DLD1 (cell line): ENCODE results near the gene NPHP4.
"Not testable (repeated sequence)": the region's sequence is repeated elsewhere in the genome, so short reads cannot be mapped to it uniquely, and the experiment has no call there.

ENCODE experiments used
- in situ Hi-C: cut with HindIII; loops from 2 replicates; pipeline ENCODE4 v1.10.0; 2017; ENCODE audit warnings: low sequenced_read_pairs

Gene NPHP4

DNA sequence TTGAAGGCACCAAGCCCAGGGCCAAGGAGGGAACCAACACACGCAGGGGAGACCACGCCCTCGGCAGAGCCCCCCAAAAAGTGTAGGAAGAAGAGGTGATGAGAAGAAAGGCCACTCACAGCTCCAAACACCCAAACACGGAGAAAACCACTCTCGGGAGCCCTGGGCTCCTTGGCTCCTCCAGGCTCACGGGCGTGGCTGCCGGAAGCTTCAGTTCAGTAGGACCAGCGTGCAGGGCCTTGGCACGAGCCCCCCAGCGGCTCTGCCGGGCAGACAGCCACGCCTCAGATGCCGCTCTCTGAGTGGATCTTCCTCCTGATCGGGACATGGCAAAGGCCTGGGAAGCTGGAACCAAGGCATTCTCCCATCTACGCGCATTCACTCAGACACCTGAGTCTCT, 94.0 kb downstream of the NPHP4 start:
- in situ Hi-C loops: no loop called here

GRCh38 chr1:5896706-5897660, 95.2 kb downstream of the NPHP4 start:
- in situ Hi-C loops: no loop called here

- in situ Hi-C loops: no loop called here
These were observed 96.5 kb downstream of the NPHP4 start for GRCh38 chr1:5895446-5896406.

DNA sequence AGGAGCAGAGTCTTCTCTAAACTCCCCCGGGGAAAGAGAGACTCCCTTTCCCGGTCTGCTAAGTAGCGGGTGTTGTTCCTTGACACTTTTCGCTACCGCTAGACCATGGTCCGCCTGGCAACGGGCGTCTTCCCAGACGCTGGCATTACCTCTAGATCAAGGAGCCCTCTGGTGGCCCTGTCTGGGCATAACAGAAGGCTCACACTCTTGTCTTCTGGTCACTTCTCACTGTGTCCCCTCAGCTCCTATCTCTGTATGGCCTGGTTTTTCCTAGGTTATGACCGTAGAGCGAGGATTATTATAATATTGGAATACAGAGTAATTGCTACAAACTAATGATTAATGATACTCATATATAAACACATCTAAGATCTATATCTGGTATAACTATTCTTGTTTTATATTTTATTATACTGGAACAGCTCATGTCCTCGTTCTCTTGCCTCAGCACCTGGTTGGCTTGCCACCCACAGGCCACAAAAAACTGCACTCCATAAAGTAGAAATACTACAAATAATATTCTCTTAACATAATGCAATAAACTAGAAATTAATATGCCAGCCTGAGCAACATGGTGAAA, 98.4 kb downstream of the NPHP4 start:
- in situ Hi-C loops: not testable (repeated sequence)

DNA sequence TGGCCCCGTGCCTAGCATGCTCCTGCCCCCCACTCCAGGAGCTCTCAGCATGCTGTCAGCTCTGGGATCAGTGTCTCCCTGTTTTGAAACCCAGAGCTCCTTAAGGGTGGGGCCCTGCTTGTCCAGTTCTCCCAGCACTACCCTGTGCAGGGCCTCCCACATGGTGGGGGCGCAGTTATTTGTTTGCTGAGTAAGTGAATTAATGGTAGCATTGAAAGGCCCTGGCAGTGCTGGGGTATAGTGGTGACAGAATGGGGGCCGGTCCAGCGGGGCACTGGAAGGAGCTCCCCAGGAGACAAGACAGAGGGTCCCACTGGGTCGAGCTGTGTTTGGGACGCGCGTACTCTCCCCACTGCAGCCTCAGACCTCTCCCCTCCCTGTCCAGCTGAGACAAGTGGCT, 99.9 kb downstream of the NPHP4 start:
- in situ Hi-C loops: no loop called here

- in situ Hi-C loops: no loop called here
These were observed 100.5 kb downstream of the NPHP4 start for GRCh38 chr1:5891736-5892135.

DNA sequence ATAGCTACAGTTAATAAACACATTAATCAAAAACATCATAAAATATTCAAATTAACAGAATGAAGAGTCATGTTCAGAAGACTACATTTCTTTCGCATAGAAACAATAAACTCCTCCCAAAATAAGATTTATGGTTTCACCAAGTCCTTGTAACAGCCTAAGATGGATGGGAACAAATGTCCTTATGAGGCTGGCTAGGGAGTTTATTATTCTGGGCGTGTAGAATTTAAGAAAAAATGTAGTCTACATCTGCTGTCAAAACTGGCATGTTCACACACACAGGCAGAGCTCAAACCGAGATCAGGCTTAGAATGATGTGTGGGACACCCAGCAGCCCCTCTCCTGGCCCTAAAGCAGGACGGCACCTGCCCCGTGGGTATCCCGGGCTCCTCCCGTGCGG, 101.1 kb downstream of the NPHP4 start:
- in situ Hi-C loops: no loop called here

GRCh38 chr1:5890346-5891106, 101.7 kb downstream of the NPHP4 start:
- in situ Hi-C loops: no loop called here

DNA sequence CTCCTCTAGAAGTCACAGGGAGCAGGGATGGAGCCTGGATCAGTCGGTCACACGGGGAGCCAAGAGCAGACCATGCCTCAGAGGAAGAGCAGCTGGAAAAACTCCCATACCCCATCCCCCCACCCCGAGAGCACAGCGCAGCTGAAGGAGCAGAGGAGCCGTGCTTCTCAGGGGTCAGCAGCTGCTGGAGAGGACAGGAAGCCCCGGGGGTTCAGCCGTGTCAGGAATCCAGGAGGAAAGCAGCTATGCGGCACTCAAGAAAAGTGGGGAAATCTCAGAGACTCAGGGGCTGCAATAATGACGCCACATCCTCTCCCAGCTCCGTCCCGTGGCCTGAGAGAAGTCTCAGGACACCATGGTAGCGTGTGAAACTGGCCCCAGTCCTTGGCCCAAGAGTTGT, 102.3 kb downstream of the NPHP4 start:
- in situ Hi-C loops: no loop called here

- in situ Hi-C loops: no loop called here
These were observed 102.8 kb downstream of the NPHP4 start for GRCh38 chr1:5889462-5889861.

DNA sequence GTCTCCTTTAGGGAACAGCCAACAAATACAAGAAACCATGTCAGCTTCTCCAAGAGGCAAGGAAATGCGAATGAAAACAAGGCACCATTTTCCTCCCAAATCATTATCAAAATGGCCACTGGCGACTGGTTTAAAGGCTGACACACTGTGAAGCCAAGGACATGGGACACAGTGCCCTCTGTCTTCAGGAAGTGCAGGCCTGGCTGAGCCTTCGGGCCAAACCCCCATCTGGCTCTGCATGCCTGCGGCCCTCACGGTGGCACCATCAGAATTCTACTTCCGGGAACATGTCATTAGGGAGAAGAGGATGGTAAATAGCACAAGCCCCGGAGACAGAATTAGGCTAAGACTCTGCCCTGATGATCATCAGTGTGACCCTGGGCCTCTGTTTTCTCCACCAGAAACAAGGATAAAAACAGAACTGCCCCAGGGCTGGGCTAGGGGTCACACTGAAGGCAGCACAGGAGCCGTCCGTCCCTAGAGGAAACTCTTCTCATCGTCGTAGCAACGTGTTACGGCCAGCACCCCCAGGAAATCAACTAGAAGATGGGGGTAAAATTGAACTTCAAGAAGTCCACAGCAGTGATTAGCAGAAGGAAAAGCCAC, 103.5 kb downstream of the NPHP4 start:
- in situ Hi-C loops: no loop called here

- in situ Hi-C loops: no loop called here
These were observed 104.3 kb downstream of the NPHP4 start for GRCh38 chr1:5887971-5888361.

DNA sequence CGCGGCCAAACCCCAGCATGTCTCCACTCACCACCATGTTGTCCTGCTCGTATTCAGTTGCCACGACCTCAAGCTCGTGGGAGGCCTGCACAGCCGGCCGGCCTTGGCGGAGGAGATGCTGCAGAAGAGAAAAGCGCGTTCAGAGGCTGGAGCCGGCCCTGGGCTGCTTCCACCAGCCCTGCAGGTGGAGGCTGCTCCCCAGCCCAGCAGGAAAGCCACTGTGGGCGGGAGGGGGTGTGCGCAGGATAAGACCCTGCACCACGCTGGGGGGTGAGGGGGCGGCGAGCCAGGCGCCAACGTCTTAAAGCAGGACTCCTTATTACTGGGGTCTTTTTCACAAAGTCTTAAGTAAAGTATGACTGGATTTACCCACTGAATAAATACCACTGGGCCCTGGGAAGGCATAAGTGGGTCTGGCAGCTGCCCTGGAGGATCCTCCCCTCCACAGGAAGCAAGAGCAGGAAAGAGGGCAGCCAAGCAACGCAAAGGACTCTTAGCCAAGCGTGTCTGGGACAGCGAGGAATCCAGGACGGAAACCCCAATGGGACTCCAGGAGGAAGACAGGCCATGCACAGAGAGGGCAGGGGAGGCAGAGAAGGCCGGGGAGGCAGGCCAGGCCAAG, 104.8 kb downstream of the NPHP4 start:
- in situ Hi-C loops: no loop called here

DNA sequence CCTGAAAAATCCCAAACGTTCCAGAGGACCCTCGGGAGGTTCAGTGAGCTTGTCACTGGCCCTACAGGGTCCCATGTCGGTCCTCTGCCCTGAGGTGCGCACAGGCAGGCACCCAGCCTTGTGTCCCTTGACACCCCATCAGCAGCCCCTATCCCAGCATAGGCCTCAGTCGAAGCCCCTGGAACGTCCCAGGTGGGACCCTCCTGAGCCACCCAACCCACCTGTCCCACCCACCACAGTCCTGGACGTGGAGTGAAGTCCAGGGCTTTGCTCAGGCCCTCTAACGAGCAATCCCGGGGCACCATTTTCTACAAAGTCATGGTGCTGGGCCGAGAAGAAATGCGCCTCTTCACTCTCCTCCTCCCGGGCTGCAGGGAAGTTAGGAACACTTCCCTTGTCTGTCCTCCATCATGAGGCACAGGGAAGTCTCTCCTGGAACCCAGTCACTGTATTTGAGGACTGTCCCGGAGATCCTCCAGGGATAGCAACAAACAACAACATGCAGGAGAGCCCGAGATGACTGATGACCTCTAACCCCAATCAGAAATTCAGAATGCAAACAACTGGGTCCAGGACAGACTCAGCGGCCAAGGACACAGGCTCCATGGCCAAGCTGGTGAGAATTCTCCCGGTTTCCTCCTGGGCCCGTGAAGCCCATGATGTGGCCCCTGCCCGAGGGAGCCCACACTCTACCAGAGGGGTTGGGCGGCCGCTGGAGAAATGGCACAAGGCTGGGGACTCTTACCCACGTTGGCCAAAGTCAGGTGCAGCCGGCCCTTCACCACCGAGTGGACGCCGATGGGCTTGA, 105.5 kb downstream of the NPHP4 start:
- in situ Hi-C loops: no loop called here

DNA sequence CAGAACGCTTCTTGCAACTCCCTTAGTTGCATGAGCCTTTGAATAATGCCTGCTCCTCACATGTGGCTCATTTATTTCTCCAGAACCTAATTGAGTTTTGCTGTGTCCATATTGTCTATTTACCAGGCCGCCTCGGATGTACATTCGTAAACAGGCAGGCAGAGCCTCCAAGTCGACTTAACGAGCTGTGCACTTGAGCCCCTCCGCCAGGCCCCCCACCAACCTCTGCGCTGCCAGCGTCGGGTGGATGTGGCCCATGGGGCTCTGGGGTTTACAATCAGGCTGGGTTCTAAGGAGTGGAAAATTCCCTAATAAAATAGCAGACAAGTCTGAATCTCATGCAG, 106.1 kb downstream of the NPHP4 start:
- in situ Hi-C loops: no loop called here

- in situ Hi-C loops: no loop called here
These were observed 106.6 kb downstream of the NPHP4 start for GRCh38 chr1:5885471-5886139.

- in situ Hi-C loops: no loop called here
These were observed 108.1 kb downstream of the NPHP4 start for GRCh38 chr1:5884110-5884509.
